ENCODE results near the gene RCAN2. TPM values are rescaled to one million over a fixed set of nuclear protein-coding genes. Genes with fewer than 3 reads are reported as not detected.

Gene RCAN2
- polyA plus RNA-seq, 1 donor from 2014 or later: 37.4 TPM

DNA sequence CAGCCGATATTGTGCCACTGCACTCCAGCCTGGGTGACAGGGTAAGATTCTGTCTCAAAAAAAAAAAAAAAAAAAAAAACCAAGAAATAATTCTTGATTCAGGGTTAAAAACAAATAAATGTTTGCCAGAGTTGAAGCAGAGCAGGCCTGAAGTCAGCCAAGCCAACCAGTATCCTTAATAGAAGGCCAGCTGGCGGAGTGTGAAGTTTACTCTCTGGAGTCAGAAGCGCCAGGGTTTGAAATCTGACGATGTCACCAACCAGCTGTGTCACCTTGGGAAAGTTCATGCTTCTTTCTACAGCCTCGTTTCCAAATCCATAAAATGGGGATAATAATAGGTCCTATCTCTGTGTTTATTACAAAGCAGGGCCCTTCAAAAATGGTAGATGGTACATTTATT lies 247.5 kb downstream of the RCAN2 start:
- Histone ChIP-seq H3K27ac (ENCODE audit: low read length) (no peak overlapping the region), H2AFZ (ENCODE audit: low read depth, low read length) (no peak overlapping the region), H3K9ac (ENCODE audit: low read length) (no peak overlapping the region), H3K79me2 (replicated peaks; ENCODE audit: insufficient read depth, low read length) (no peaks in the 10 kb centered on the region), H3K4me3 (ENCODE audit: low read length) (no peak overlapping the region), H3F3A (ENCODE audit: insufficient read depth, low read length, poor library complexity, severe bottlenecking) (no peaks in the 10 kb centered on the region), H3K9me3 (ENCODE audit: low read length) (no peaks in the 10 kb centered on the region), H3K9me2 (ENCODE audit: insufficient read depth, low read length) (no peaks in the 10 kb centered on the region), H3K36me3 (ENCODE audit: insufficient read depth, low read length) (no peaks in the 10 kb centered on the region), H3K4me2 (ENCODE audit: low read length) (no peak overlapping the region), H3K27me3 (ENCODE audit: insufficient read depth, low read depth, low read length) (no peaks in the 10 kb centered on the region), H4K20me1 (ENCODE audit: insufficient read depth) (no peaks in the 10 kb centered on the region)
- TF ChIP-seq, protein P1, sequence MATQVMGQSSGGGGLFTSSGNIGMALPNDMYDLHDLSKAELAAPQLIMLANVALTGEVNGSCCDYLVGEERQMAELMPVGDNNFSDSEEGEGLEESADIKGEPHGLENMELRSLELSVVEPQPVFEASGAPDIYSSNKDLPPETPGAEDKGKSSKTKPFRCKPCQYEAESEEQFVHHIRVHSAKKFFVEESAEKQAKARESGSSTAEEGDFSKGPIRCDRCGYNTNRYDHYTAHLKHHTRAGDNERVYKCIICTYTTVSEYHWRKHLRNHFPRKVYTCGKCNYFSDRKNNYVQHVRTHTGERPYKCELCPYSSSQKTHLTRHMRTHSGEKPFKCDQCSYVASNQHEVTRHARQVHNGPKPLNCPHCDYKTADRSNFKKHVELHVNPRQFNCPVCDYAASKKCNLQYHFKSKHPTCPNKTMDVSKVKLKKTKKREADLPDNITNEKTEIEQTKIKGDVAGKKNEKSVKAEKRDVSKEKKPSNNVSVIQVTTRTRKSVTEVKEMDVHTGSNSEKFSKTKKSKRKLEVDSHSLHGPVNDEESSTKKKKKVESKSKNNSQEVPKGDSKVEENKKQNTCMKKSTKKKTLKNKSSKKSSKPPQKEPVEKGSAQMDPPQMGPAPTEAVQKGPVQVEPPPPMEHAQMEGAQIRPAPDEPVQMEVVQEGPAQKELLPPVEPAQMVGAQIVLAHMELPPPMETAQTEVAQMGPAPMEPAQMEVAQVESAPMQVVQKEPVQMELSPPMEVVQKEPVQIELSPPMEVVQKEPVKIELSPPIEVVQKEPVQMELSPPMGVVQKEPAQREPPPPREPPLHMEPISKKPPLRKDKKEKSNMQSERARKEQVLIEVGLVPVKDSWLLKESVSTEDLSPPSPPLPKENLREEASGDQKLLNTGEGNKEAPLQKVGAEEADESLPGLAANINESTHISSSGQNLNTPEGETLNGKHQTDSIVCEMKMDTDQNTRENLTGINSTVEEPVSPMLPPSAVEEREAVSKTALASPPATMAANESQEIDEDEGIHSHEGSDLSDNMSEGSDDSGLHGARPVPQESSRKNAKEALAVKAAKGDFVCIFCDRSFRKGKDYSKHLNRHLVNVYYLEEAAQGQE (IDR thresholded peaks at IDR 0.05; ENCODE audit: borderline replicate concordance): no peak
- TF ChIP-seq EZH2 (IDR thresholded peaks at IDR 0.05; ENCODE audit: borderline replicate concordance, insufficient read depth, low read length, poor library complexity, severe bottlenecking): no peak
- no peak for TF ChIP-seq EP300 (conservative IDR thresholded peaks at IDR 0.05; ENCODE audit: poor library complexity, severe bottlenecking)
- no peak for TF ChIP-seq POLR2AphosphoS5 (IDR thresholded peaks at IDR 0.05)
- no peak for TF ChIP-seq TAF1 (IDR thresholded peaks at IDR 0.05; ENCODE audit: low read depth)
- no peak for TF ChIP-seq CTCF (IDR thresholded peaks at IDR 0.05; ENCODE audit: poor library complexity, severe bottlenecking)
- no peak for TF ChIP-seq SMC3 (conservative IDR thresholded peaks at IDR 0.05; ENCODE audit: poor library complexity)
- no peak for TF ChIP-seq RAD21 (conservative IDR thresholded peaks at IDR 0.05)
- no peak for TF ChIP-seq MXI1 (conservative IDR thresholded peaks at IDR 0.05; ENCODE audit: poor library complexity, severe bottlenecking)

DNA sequence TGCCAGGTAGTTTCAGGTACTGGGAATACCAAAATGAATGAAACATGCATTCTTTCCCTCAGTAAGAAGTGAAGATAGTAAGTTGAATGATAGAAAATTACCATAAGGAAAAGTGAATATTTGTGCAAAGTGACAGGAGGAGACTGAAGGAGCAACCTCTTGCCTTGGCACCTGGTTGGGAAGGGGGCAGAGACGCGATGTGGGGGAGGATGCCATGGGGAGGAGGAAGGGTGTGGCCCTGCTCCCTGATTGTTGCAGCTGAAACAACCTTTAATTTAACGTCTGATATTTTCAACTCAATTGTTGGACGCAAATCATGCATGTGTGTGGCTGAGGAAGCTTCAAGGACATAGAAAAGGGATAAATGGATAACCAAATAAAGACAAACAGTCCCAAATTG lies 248.3 kb downstream of the RCAN2 start:
- Histone ChIP-seq H3K79me2 (replicated peaks; ENCODE audit: insufficient read depth, low read length) (no peaks in the 10 kb centered on the region), H3K27me3 (ENCODE audit: insufficient read depth, low read depth, low read length) (no peaks in the 10 kb centered on the region), H3K9me3 (ENCODE audit: low read length) (no peaks in the 10 kb centered on the region), H3K27ac (ENCODE audit: low read length) (no peak overlapping the region), H3K36me3 (ENCODE audit: insufficient read depth, low read length) (no peaks in the 10 kb centered on the region), H2AFZ (ENCODE audit: low read depth, low read length) (no peak overlapping the region), H4K20me1 (ENCODE audit: insufficient read depth) (no peaks in the 10 kb centered on the region), H3K4me3 (ENCODE audit: low read length) (no peak overlapping the region), H3F3A (ENCODE audit: insufficient read depth, low read length, poor library complexity, severe bottlenecking) (no peaks in the 10 kb centered on the region), H3K4me2 (ENCODE audit: low read length) (no peak overlapping the region), H3K9ac (ENCODE audit: low read length) (no peak overlapping the region), H3K9me2 (ENCODE audit: insufficient read depth, low read length) (no peaks in the 10 kb centered on the region)
- TF ChIP-seq CTCF (IDR thresholded peaks at IDR 0.05; ENCODE audit: poor library complexity, severe bottlenecking) (no peak), MXI1 (conservative IDR thresholded peaks at IDR 0.05; ENCODE audit: poor library complexity, severe bottlenecking) (no peak), TAF1 (IDR thresholded peaks at IDR 0.05; ENCODE audit: low read depth) (no peak), EZH2 (IDR thresholded peaks at IDR 0.05; ENCODE audit: borderline replicate concordance, insufficient read depth, low read length, poor library complexity, severe bottlenecking) (no peak), EP300 (conservative IDR thresholded peaks at IDR 0.05; ENCODE audit: poor library complexity, severe bottlenecking) (no peak), SMC3 (conservative IDR thresholded peaks at IDR 0.05; ENCODE audit: poor library complexity) (no peak), POLR2AphosphoS5 (IDR thresholded peaks at IDR 0.05) (no peak), RAD21 (conservative IDR thresholded peaks at IDR 0.05) (no peak)
- TF ChIP-seq, protein P1 (IDR thresholded peaks at IDR 0.05; ENCODE audit: borderline replicate concordance): no peak
